MM.1S (cell line): Measurements from ENCODE around the gene ZFHX3.

Source experiments
- DNase-seq: peaks from one replicate; pipeline ENCODE4 v3.0.0-alpha.2; 2015
- H2AFZ ChIP-seq: fragments of 300-600 bp; sonication (generic); 2 replicates; pipeline ENCODE4 v1.6.0; 2016; ENCODE audit warnings: antibody characterized with exemption, low read length
- H3F3A ChIP-seq: fragments of 300-600 bp; sonication (generic); 2 replicates; pipeline ENCODE4 v1.6.1; 2016; ENCODE audit warnings: mild to moderate bottlenecking, antibody characterized with exemption, low read length, moderate library complexity, mixed read lengths; ENCODE audit not compliant: insufficient read depth
- H3K27ac ChIP-seq: fragments of 300-600 bp; sonication (generic); 2 replicates; pipeline ENCODE4 v1.5.1; 2016; ENCODE audit warnings: mild to moderate bottlenecking, low read length
- H3K27me3 ChIP-seq: fragments of 300-600 bp; sonication (generic); replicated peaks from 2 replicates; pipeline ENCODE4 v1.6.0; 2016; ENCODE audit warnings: low read length; ENCODE audit not compliant: insufficient read depth
- H3K36me3 ChIP-seq: fragments of 300-600 bp; sonication (generic); replicated peaks from 2 replicates; pipeline ENCODE4 v1.6.1; 2016; ENCODE audit warnings: mild to moderate bottlenecking, low read length, mixed read lengths; ENCODE audit not compliant: insufficient read depth
- H3K4me1 ChIP-seq: fragments of 300-600 bp; sonication (generic); 2 replicates; pipeline ENCODE4 v1.6.1; 2016; ENCODE audit warnings: low read length, mixed read lengths
- H3K4me2 ChIP-seq: fragments of 300-600 bp; sonication (generic); 2 replicates; pipeline ENCODE4 v1.6.0; 2016; ENCODE audit warnings: low read depth, low read length
- H3K4me3 ChIP-seq: fragments of 300-600 bp; sonication (generic); 2 replicates; pipeline ENCODE4 v1.5.1; 2016; ENCODE audit warnings: low read length, mixed read lengths
- H3K79me2 ChIP-seq: fragments of 300-600 bp; sonication (generic); 2 replicates; pipeline ENCODE4 v1.6.1; 2016; ENCODE audit warnings: mixed run types, low read length, mixed read lengths
- H3K9ac ChIP-seq: fragments of 300-600 bp; sonication (generic); 2 replicates; pipeline ENCODE4 v1.6.1; 2016; ENCODE audit warnings: low read length, mixed read lengths
- H3K9me2 ChIP-seq: fragments of 300-600 bp; sonication (generic); replicated peaks from 2 replicates; pipeline ENCODE4 v1.6.1; 2016; ENCODE audit warnings: mild to moderate bottlenecking, low read length, mixed read lengths; ENCODE audit not compliant: insufficient read depth
- H3K9me3 ChIP-seq: fragments of 300-600 bp; sonication (generic); replicated peaks from 2 replicates; pipeline ENCODE4 v1.6.1; 2016; ENCODE audit warnings: mild to moderate bottlenecking, low read length, mixed read lengths; ENCODE audit not compliant: insufficient read depth
- H4K20me1 ChIP-seq: fragments of 300-600 bp; sonication (generic); 2 replicates; pipeline ENCODE4 v1.6.1; 2016; ENCODE audit warnings: mild to moderate bottlenecking, low read length, moderate library complexity, mixed read lengths; ENCODE audit not compliant: insufficient read depth
- CTCF ChIP-seq: fragments of 300-600 bp; sonication (generic); IDR thresholded peaks from 2 replicates; pipeline ENCODE4 v1.5.1; 2016; ENCODE audit warnings: antibody characterized with exemption, low read length, mixed read lengths
- EZH2 ChIP-seq: fragments of 300-600 bp; sonication (generic); optimal IDR thresholded peaks from 2 replicates; pipeline ENCODE3; 2017; ENCODE audit warnings: low read depth, mild to moderate bottlenecking, antibody characterized with exemption, low read length, mixed read lengths
- EZH2phosphoT487 ChIP-seq: fragments of 300-600 bp; sonication (generic); IDR thresholded peaks from 2 replicates; pipeline ENCODE4 v1.6.1; 2018; ENCODE audit warnings: antibody characterized with exemption, low read length

The ZFHX3 gene

GRCh38 chr16:72905581-72905980 lies 142.3 kb downstream of the ZFHX3 start:
- Histone ChIP-seq H3K36me3 (no peaks in the 10 kb centered on the region), H3F3A (no peaks in the 10 kb centered on the region), H3K79me2 (no peaks in the 10 kb centered on the region), H3K4me1 (no peaks in the 10 kb centered on the region), H3K9me2 (no peaks in the 10 kb centered on the region), H2AFZ (no peak overlapping the region), H3K27ac (no peak overlapping the region), H3K27me3 (no peaks in the 10 kb centered on the region), H3K4me2 (no peak overlapping the region), H4K20me1 (no peaks in the 10 kb centered on the region), H3K9me3 (no peaks in the 10 kb centered on the region), H3K4me3 (no peak overlapping the region), H3K9ac (no peak overlapping the region)
- DNase-seq = no peak
- TF ChIP-seq EZH2 = no peak

- DNase-seq = no peak
- H3K27ac ChIP-seq = no peak overlapping the region
- H3K9me3 ChIP-seq = no peaks in the 10 kb centered on the region
- H3K79me2 ChIP-seq = no peaks in the 10 kb centered on the region
- no peak overlapping the region for H3K9ac ChIP-seq
- no peak overlapping the region for H3K4me3 ChIP-seq
- no peak for TF ChIP-seq EZH2phosphoT487
- no peak for TF ChIP-seq CTCF
- no peak for TF ChIP-seq EZH2
- no peak overlapping the region for H2AFZ ChIP-seq
- no peaks in the 10 kb centered on the region for H3K27me3 ChIP-seq
- H3K9me2 ChIP-seq = no peaks in the 10 kb centered on the region
- H3K4me1 ChIP-seq = no peaks in the 10 kb centered on the region
- H4K20me1 ChIP-seq = no peaks in the 10 kb centered on the region
- H3K4me2 ChIP-seq = no peak overlapping the region
- no peaks in the 10 kb centered on the region for H3K36me3 ChIP-seq
- no peaks in the 10 kb centered on the region for H3F3A ChIP-seq
These were observed 144.8 kb downstream of the ZFHX3 start for GRCh38 chr16:72903176-72903575.

- H3K9me3 ChIP-seq = no peaks in the 10 kb centered on the region
These were observed 145.7 kb downstream of the ZFHX3 start for GRCh38 chr16:72902206-72902605.

More at GRCh38 chr16:72902206-72902605, 145.7 kb downstream of the ZFHX3 start:
- Histone ChIP-seq H2AFZ (no peak overlapping the region), H3F3A (no peaks in the 10 kb centered on the region), H3K27me3 (no peaks in the 10 kb centered on the region), H3K79me2 (no peaks in the 10 kb centered on the region), H3K9me2 (no peaks in the 10 kb centered on the region), H4K20me1 (no peaks in the 10 kb centered on the region), H3K4me1 (no peaks in the 10 kb centered on the region), H3K36me3 (no peaks in the 10 kb centered on the region), H3K4me3 (no peak overlapping the region), H3K9ac (no peak overlapping the region), H3K27ac (no peak overlapping the region), H3K4me2 (no peak overlapping the region)
- no peak for DNase-seq
- TF ChIP-seq EZH2 = no peak
- no peak for TF ChIP-seq EZH2phosphoT487
- TF ChIP-seq CTCF = no peak
